Neural cell (in vitro differentiated cells): ENCODE measurements around the gene GYPC. TPM values are rescaled to one million over a fixed set of nuclear protein-coding genes. Genes with fewer than 3 reads are reported as not detected.
"Not testable (repeated sequence)": the region's sequence is repeated elsewhere in the genome, so short reads cannot be mapped to it uniquely, and the experiment has no call there.

Experiments
- H2AFZ ChIP-seq: fragments of 200-600, 300-800 bp; sonication (generic), shearing (Covaris generic); 2 replicates; pipeline ENCODE4 v1.6.0; 2014; ENCODE audit warnings: low read depth, mild to moderate bottlenecking, antibody characterized with exemption, low read length, moderate library complexity
- H3F3A ChIP-seq: fragments of 200-600 bp; shearing (Covaris generic); 2 replicates; pipeline ENCODE4 v1.6.1; 2016; ENCODE audit warnings: mild to moderate bottlenecking, moderate library complexity, mixed read lengths, antibody characterized with exemption, low read length; ENCODE audit not compliant: insufficient read depth, poor library complexity, severe bottlenecking
- H3K27ac ChIP-seq: fragments of 200-600, 300-800 bp; sonication (generic), shearing (Covaris generic); 2 replicates; pipeline ENCODE4 v1.5.1; 2014; ENCODE audit warnings: mild to moderate bottlenecking, low read length, moderate library complexity
- H3K27me3 ChIP-seq: fragments of 300-800, 200-600 bp; sonication (generic), shearing (Covaris generic); 2 replicates; pipeline ENCODE4 v1.6.0; 2014; ENCODE audit warnings: mild to moderate bottlenecking, low read depth, low read length, moderate library complexity; ENCODE audit not compliant: insufficient read depth
- H3K36me3 ChIP-seq: fragments of 300-800, 200-600 bp; sonication (generic), shearing (Covaris generic); 2 replicates; pipeline ENCODE4 v1.5.1; 2014; ENCODE audit warnings: mild to moderate bottlenecking, antibody characterized with exemption, low read length, moderate library complexity; ENCODE audit not compliant: insufficient read depth
- H3K4me2 ChIP-seq: fragments of 300-800, 200-600 bp; sonication (generic), shearing (Covaris generic); 2 replicates; pipeline ENCODE4 v1.6.0; 2014; ENCODE audit warnings: mild to moderate bottlenecking, low read length
- H3K4me3 ChIP-seq: fragments of 300-800, 200-600 bp; sonication (generic), shearing (Covaris generic); 2 replicates; pipeline ENCODE4 v1.5.1; 2014; ENCODE audit warnings: mild to moderate bottlenecking, low read length, moderate library complexity
- H3K79me2 ChIP-seq: fragments of 200-600 bp; shearing (Covaris generic); replicated peaks from 2 replicates; pipeline ENCODE4 v1.6.0; 2014; ENCODE audit warnings: mild to moderate bottlenecking, low read length, moderate library complexity; ENCODE audit not compliant: insufficient read depth
- H3K9ac ChIP-seq: fragments of 300-800, 200-600 bp; sonication (generic), shearing (Covaris generic); 2 replicates; pipeline ENCODE4 v1.6.1; 2016; ENCODE audit warnings: mild to moderate bottlenecking, low read length, mixed read lengths
- H3K9me2 ChIP-seq: fragments of 200-600 bp; shearing (Covaris generic); 2 replicates; pipeline ENCODE4 v1.6.1; 2016; ENCODE audit warnings: mild to moderate bottlenecking, low read length, mixed read lengths; ENCODE audit not compliant: insufficient read depth
- H3K9me3 ChIP-seq: fragments of 200-600, 300-800 bp; sonication (generic), shearing (Covaris generic); 2 replicates; pipeline ENCODE4 v1.6.1; 2016; ENCODE audit warnings: mild to moderate bottlenecking, mixed run types, low read length, moderate library complexity, mixed read lengths
- H4K20me1 ChIP-seq: fragments of 200-600 bp; shearing (Covaris generic); 2 replicates; pipeline ENCODE4 v1.6.1; 2016; ENCODE audit warnings: mild to moderate bottlenecking, mixed run types; ENCODE audit not compliant: insufficient read depth
- EP300 ChIP-seq: fragments of 450-650 bp; conservative IDR thresholded peaks from 2 replicates; pipeline ENCODE4 v1.6.1; 2014; ENCODE audit warnings: antibody characterized with exemption, mild to moderate bottlenecking, moderate library complexity; ENCODE audit not compliant: poor library complexity, severe bottlenecking
- EZH2 ChIP-seq: fragments of 200-600, 300-800 bp; shearing (Covaris generic), sonication (generic); IDR thresholded peaks from 2 replicates; pipeline ENCODE4 v1.6.1; 2014; ENCODE audit warnings: antibody characterized with exemption, low read length, borderline replicate concordance, mild to moderate bottlenecking; ENCODE audit not compliant: insufficient read depth, poor library complexity, severe bottlenecking
- MXI1 ChIP-seq: fragments of 450-650 bp; conservative IDR thresholded peaks from 2 replicates; pipeline ENCODE4 v1.6.1; 2014; ENCODE audit warnings: antibody characterized with exemption, mild to moderate bottlenecking; ENCODE audit not compliant: poor library complexity, severe bottlenecking
- POLR2AphosphoS5 ChIP-seq: IDR thresholded peaks from 2 replicates; pipeline ENCODE4 v1.6.1; 2012
- RAD21 ChIP-seq: fragments of 450-650 bp; conservative IDR thresholded peaks from 2 replicates; pipeline ENCODE4 v1.6.1; 2014; ENCODE audit warnings: antibody characterized with exemption, mild to moderate bottlenecking, moderate library complexity
- SMC3 ChIP-seq: fragments of 450-650 bp; conservative IDR thresholded peaks from 2 replicates; pipeline ENCODE4 v1.6.1; 2014; ENCODE audit warnings: antibody characterized with exemption, mild to moderate bottlenecking, moderate library complexity; ENCODE audit not compliant: poor library complexity
- TAF1 ChIP-seq: IDR thresholded peaks from 2 replicates; pipeline ENCODE4 v1.6.1; 2012; ENCODE audit warnings: low read depth
- polyA plus RNA-seq: library from polyadenylated mRNA; depleted of rRNA; stranded (reverse); fragments of >200 nt; gene quantifications from 2 replicates; pipeline ENCODE4 v1.2.3, GENCODE V29; 2014
- TF ChIP-seq, protein P1 (sequence below): IDR thresholded peaks from 2 replicates; pipeline ENCODE4 v1.6.1; 2012; ENCODE audit warnings: borderline replicate concordance
- TF ChIP-seq, protein P2 (sequence below): fragments of 450-650 bp; IDR thresholded peaks from 2 replicates; pipeline ENCODE4 v1.5.1; 2014; ENCODE audit warnings: antibody characterized with exemption, mild to moderate bottlenecking, moderate library complexity; ENCODE audit not compliant: poor library complexity, severe bottlenecking

GYPC gene
- polyA plus RNA-seq, 1 donor from 2014 or later: 0.40 TPM

DNA sequence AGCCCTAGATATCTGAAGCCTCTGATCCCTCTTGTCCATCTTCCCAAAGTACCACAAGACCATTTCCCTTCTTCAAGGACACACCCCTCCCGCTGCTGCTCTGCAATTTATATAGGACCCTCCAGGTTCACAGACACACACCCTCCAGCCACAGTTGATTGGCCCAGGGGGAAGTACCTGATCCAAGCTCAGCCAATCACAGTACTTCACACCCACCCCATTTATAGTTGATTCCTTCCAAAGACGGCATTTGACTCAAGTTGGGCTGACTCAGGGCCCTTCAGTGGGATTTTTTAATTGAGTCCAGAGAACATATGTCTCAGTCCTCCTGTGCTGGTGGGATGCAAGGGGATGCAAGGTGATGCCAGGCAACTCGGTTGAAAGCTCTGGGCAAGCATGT, 59.2 kb downstream of the GYPC start:
- H3K9me2 ChIP-seq: no peaks in the 10 kb centered on the region
- H3K79me2 ChIP-seq: no peaks in the 10 kb centered on the region
- no peaks in the 10 kb centered on the region for H3K36me3 ChIP-seq
- H4K20me1 ChIP-seq: no peaks in the 10 kb centered on the region
- TF ChIP-seq TAF1 (no peak), RAD21 (no peak), EZH2 (no peak), MXI1 (no peak), EP300 (no peak), POLR2AphosphoS5 (no peak), SMC3 (no peak)
- TF ChIP-seq, protein P1, sequence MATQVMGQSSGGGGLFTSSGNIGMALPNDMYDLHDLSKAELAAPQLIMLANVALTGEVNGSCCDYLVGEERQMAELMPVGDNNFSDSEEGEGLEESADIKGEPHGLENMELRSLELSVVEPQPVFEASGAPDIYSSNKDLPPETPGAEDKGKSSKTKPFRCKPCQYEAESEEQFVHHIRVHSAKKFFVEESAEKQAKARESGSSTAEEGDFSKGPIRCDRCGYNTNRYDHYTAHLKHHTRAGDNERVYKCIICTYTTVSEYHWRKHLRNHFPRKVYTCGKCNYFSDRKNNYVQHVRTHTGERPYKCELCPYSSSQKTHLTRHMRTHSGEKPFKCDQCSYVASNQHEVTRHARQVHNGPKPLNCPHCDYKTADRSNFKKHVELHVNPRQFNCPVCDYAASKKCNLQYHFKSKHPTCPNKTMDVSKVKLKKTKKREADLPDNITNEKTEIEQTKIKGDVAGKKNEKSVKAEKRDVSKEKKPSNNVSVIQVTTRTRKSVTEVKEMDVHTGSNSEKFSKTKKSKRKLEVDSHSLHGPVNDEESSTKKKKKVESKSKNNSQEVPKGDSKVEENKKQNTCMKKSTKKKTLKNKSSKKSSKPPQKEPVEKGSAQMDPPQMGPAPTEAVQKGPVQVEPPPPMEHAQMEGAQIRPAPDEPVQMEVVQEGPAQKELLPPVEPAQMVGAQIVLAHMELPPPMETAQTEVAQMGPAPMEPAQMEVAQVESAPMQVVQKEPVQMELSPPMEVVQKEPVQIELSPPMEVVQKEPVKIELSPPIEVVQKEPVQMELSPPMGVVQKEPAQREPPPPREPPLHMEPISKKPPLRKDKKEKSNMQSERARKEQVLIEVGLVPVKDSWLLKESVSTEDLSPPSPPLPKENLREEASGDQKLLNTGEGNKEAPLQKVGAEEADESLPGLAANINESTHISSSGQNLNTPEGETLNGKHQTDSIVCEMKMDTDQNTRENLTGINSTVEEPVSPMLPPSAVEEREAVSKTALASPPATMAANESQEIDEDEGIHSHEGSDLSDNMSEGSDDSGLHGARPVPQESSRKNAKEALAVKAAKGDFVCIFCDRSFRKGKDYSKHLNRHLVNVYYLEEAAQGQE: no peak
- TF ChIP-seq, protein P2, sequence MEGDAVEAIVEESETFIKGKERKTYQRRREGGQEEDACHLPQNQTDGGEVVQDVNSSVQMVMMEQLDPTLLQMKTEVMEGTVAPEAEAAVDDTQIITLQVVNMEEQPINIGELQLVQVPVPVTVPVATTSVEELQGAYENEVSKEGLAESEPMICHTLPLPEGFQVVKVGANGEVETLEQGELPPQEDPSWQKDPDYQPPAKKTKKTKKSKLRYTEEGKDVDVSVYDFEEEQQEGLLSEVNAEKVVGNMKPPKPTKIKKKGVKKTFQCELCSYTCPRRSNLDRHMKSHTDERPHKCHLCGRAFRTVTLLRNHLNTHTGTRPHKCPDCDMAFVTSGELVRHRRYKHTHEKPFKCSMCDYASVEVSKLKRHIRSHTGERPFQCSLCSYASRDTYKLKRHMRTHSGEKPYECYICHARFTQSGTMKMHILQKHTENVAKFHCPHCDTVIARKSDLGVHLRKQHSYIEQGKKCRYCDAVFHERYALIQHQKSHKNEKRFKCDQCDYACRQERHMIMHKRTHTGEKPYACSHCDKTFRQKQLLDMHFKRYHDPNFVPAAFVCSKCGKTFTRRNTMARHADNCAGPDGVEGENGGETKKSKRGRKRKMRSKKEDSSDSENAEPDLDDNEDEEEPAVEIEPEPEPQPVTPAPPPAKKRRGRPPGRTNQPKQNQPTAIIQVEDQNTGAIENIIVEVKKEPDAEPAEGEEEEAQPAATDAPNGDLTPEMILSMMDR: no peak
- no peak overlapping the region for H3K27ac ChIP-seq
- H3K27me3 ChIP-seq: no peaks in the 10 kb centered on the region
- no peak overlapping the region for H2AFZ ChIP-seq
- H3K9ac ChIP-seq: no peak overlapping the region
- no peaks in the 10 kb centered on the region for H3K9me3 ChIP-seq
- no peak overlapping the region for H3K4me3 ChIP-seq
- no peak overlapping the region for H3K4me2 ChIP-seq
- H3F3A ChIP-seq: no peaks in the 10 kb centered on the region

DNA sequence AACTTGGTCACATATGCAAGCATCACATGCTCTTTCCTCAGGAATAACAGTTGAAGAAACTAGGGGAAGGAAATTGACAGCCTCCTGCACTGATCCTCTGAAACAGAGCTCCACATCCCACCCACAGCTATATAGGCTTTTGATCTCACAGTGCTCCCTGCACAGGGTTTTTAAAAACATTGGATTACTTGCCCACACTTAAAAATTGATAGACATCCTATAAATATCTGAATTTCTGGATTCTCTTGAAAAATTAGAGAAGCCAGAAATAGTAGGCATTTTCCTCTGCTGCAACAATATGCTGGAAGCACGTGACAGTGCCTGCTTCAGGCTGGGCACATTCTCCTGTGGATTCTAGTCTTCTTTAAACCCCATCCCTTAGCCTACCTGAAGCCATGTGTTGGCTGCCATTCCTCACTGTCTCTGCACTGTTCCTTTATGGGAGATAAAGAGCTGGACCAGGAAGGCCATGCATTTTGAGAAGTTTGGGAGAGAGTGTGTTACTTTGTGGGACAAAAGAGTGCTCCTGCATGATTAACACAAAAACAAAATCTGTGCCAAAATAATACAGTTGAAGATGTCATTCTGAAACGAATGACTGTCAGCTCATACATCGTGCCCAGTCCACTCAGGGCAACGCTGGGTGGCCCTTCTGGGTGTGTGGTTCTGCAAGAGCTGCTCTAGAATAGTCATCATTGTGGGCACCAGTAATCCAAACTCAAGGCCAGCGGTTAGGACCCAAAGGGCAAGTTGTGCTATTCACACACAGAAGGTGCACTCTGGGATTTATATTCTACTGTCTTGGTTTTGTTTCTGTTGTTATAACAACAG, 59.8 kb downstream of the GYPC start:
- no peak overlapping the region for H3K4me3 ChIP-seq
- H3K27me3 ChIP-seq: no peaks in the 10 kb centered on the region
- H3K9me3 ChIP-seq: no peaks in the 10 kb centered on the region
- no peak overlapping the region for H3K4me2 ChIP-seq
- TF ChIP-seq SMC3 (no peak), POLR2AphosphoS5 (no peak), RAD21 (no peak), EP300 (no peak), EZH2 (no peak), TAF1 (no peak), MXI1 (no peak)
- TF ChIP-seq, protein P2: no peak
- TF ChIP-seq, protein P1: no peak
- H3K36me3 ChIP-seq: no peaks in the 10 kb centered on the region
- H3F3A ChIP-seq: no peaks in the 10 kb centered on the region
- H3K9ac ChIP-seq: no peak overlapping the region
- no peaks in the 10 kb centered on the region for H4K20me1 ChIP-seq
- no peaks in the 10 kb centered on the region for H3K79me2 ChIP-seq
- H2AFZ ChIP-seq: no peak overlapping the region
- H3K27ac ChIP-seq: no peak overlapping the region
- H3K9me2 ChIP-seq: no peaks in the 10 kb centered on the region

DNA sequence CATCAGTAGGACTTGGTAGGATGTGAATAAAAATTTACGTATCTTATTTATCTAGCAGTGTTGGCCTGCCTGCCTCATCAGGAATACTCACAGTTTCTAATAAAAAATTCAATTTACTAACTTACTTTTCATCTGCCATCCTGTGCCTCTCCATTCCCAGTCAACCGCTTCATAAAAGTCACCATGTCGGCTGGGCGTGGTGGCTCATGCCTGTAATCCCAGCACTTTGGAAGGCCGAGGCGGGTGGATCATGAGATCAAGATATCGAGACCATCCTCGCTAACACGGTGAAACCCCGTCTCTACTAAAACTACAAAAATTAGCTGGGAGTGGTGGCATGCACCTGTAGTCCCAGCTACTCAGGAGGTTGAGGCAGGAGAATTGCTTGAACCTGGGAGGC, 61.3 kb downstream of the GYPC start:
- H3K9ac ChIP-seq, H3K4me3 ChIP-seq, H4K20me1 ChIP-seq, H3K27me3 ChIP-seq, H3F3A ChIP-seq, H3K9me2 ChIP-seq, H3K27ac ChIP-seq, H3K79me2 ChIP-seq, H3K36me3 ChIP-seq, H3K9me3 ChIP-seq, H2AFZ ChIP-seq, H3K4me2 ChIP-seq: not testable (repeated sequence)
